ENCODE measurements around the gene ZNF511.
"Not testable (repeated sequence)": the region's sequence is repeated elsewhere in the genome, so short reads cannot be mapped to it uniquely, and the experiment has no call there.

Gene ZNF511

GRCh38 chr10:133263674-133264073 is 45.0 kb upstream of the ZNF511 start:
- H3K4me3 ChIP-seq (ENCODE audit: low read depth, low read length), result no peak overlapping the region
- no peak for DNase-seq (ENCODE audit: low read depth)
- no peak for TF ChIP-seq MAX (IDR thresholded peaks at IDR 0.05; ENCODE audit: low read depth, low read length)
- TF ChIP-seq POLR2A (IDR thresholded peaks at IDR 0.05; ENCODE audit: extremely low read depth, insufficient read length), result no peak
- no peak for TF ChIP-seq MYC (IDR thresholded peaks at IDR 0.05; ENCODE audit: low read depth, low read length)
- TF ChIP-seq CTCF (IDR thresholded peaks at IDR 0.05; ENCODE audit: low read depth, low read length), result no peak

- H3K4me3 ChIP-seq (ENCODE audit: low read depth, low read length), result no peak overlapping the region
- DNase-seq (ENCODE audit: low read depth), result no peak
- TF ChIP-seq CTCF (IDR thresholded peaks at IDR 0.05; ENCODE audit: low read depth, low read length), result no peak
- no peak for TF ChIP-seq MYC (IDR thresholded peaks at IDR 0.05; ENCODE audit: low read depth, low read length)
- TF ChIP-seq POLR2A (IDR thresholded peaks at IDR 0.05; ENCODE audit: extremely low read depth, insufficient read length), result no peak
- no peak for TF ChIP-seq MAX (IDR thresholded peaks at IDR 0.05; ENCODE audit: low read depth, low read length)
Observed at GRCh38 chr10:133264461-133264860, 44.3 kb upstream of the ZNF511 start.

DNA sequence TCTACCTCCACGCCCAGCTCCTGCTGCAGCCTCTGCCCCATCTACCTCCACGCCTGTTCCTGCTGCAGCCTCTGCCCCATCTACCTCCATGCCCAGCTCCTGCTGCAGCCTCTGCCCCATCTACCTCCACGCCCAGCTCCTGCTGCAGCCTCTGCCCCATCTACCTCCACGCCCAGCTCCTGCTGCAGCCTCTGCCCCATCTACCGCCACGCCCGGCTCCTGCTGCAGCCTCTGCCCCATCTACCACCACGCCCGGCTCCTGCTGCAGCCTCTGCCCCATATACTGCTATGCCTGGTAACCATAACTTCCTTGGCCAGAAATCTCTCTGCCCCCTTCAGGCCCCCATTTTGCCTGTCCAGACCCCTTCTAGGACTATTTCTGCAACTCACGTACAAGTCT is 43.7 kb upstream of the ZNF511 start:
- H3K4me3 ChIP-seq (ENCODE audit: low read depth, low read length); DNase-seq (ENCODE audit: low read depth): not testable (repeated sequence)

- H3K4me3 ChIP-seq (ENCODE audit: low read depth, low read length), result no peak overlapping the region
- TF ChIP-seq MAX (IDR thresholded peaks at IDR 0.05; ENCODE audit: low read depth, low read length), result no peak
- no peak for DNase-seq (ENCODE audit: low read depth)
Observed at GRCh38 chr10:133266056-133266795, 42.5 kb upstream of the ZNF511 start.

- H3K4me3 ChIP-seq (ENCODE audit: low read depth, low read length), result no peak overlapping the region
- no peak for DNase-seq (ENCODE audit: low read depth)
- TF ChIP-seq MAX (IDR thresholded peaks at IDR 0.05; ENCODE audit: low read depth, low read length) (no peak), MYC (IDR thresholded peaks at IDR 0.05; ENCODE audit: low read depth, low read length) (no peak), POLR2A (IDR thresholded peaks at IDR 0.05; ENCODE audit: extremely low read depth, insufficient read length) (no peak), CTCF (IDR thresholded peaks at IDR 0.05; ENCODE audit: low read depth, low read length) (no peak)
Observed at GRCh38 chr10:133267293-133267692, 41.4 kb upstream of the ZNF511 start.

GRCh38 chr10:133267829-133268228 is 40.9 kb upstream of the ZNF511 start:
- TF ChIP-seq MAX (IDR thresholded peaks at IDR 0.05; ENCODE audit: low read depth, low read length) (no peak), POLR2A (IDR thresholded peaks at IDR 0.05; ENCODE audit: extremely low read depth, insufficient read length) (no peak), MYC (IDR thresholded peaks at IDR 0.05; ENCODE audit: low read depth, low read length) (no peak), CTCF (IDR thresholded peaks at IDR 0.05; ENCODE audit: low read depth, low read length) (no peak)
- DNase-seq (ENCODE audit: low read depth), result no peak

DNA sequence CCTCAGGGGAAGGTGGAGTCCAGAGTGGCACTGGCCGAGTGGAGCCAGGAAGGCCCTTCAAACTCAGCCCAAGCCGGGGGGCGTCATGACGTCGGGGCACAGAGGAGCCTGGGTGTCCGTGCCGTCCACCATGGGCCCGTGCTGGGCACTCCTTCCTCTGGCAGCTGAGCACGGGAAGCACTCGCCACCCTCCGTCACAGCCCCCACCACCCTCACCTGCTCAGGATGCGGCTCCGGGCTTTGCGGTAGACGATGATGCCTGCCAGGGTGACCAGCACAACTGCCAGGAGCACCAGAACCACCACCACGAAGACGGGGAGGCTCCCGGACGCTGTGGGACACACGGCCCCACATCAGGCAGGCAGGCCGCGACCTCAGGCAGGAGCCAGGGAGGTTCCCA is 40.2 kb upstream of the ZNF511 start:
- DNase-seq (ENCODE audit: low read depth), result no peak
- no peak overlapping the region for H3K4me3 ChIP-seq (ENCODE audit: low read depth, low read length)
- TF ChIP-seq MAX (IDR thresholded peaks at IDR 0.05; ENCODE audit: low read depth, low read length) (no peak), CTCF (IDR thresholded peaks at IDR 0.05; ENCODE audit: low read depth, low read length) (no peak), POLR2A (IDR thresholded peaks at IDR 0.05; ENCODE audit: extremely low read depth, insufficient read length) (no peak), MYC (IDR thresholded peaks at IDR 0.05; ENCODE audit: low read depth, low read length) (no peak)

More at GRCh38 chr10:133267829-133268228, 40.9 kb upstream of the ZNF511 start:
- no peak overlapping the region for H3K4me3 ChIP-seq (ENCODE audit: low read depth, low read length)

Data from NB4 (cell line).